HCT116 (cell line): Measurements from ENCODE around the gene WDFY2. TPM values are rescaled to one million over a fixed set of nuclear protein-coding genes. Genes with fewer than 3 reads are reported as not detected.

ENCODE experiments used
- ATAC-seq: fragments of 200-7000 bp; cut with Tn5 transposase; 2 replicates; pipeline ENCODE4 v1.9.1; 2020; ENCODE audit warnings: mild to moderate bottlenecking, moderate library complexity
- BruUV-seq: library from RNA; stranded (reverse); fragments of 400-500 nt; replicated peaks from 2 replicates; lab custom pipeline; 2021; lab: Mats Ljungman, UMichigan
- CTCF ChIA-PET: fragments of 300-600 bp; sonication (Branson Sonifier 250); formaldehyde crosslinking; loops from one replicate; lab custom pipeline; 2021; ENCODE audit warnings: antibody characterized with exemption; lab: Charles Lee
- POLR2A ChIA-PET: fragments of 300-600, 350-600 bp; sonication (Branson Sonifier 250); formaldehyde crosslinking; loops from one replicate; lab custom pipeline; 2021; ENCODE audit warnings: antibody characterized with exemption; lab: Charles Lee
- RAD21 ChIA-PET, 2 experiments: fragments of 300-600 bp; sonication (Branson Sonifier 250); formaldehyde crosslinking; loops; one replicate each; lab custom pipeline; 2023; ENCODE audit warnings: low total read pairs in 2 of 2; ENCODE audit not compliant: uncharacterized antibody in 2 of 2, unreplicated experiment in 2 of 2, low non-redundant PET in 1 of 2; lab: Charles Lee
- DNase-seq: peaks from one replicate; pipeline ENCODE4 v3.0.0-alpha.2; 2010; ENCODE audit warnings: low read depth, low spot score
- H2AFZ ChIP-seq: fragments of 200-600 bp; shearing (Covaris generic), sonication (generic); 2 replicates; pipeline ENCODE4 v1.6.1; 2017; ENCODE audit warnings: low read depth, mixed run types, mixed read lengths, antibody characterized with exemption, low read length; ENCODE audit not compliant: poor library complexity, severe bottlenecking
- H3K27ac ChIP-seq: 2 replicates; pipeline ENCODE4 v1.5.1; 2012; ENCODE audit warnings: low read depth, low read length
- H3K27me3 ChIP-seq: fragments of 200-600 bp; sonication (generic); 2 replicates; pipeline ENCODE4 v1.6.1; 2016; ENCODE audit warnings: mixed run types, low read length, mixed read lengths; ENCODE audit not compliant: insufficient read depth
- H3K36me3 ChIP-seq, 2 experiments: fragments of 200-500 bp in 1 of 2; fragments of 200-600 bp in 1 of 2; sonication (Bioruptor generic) in 1 of 2; sonication (generic) in 1 of 2; 2 replicates each; pipeline versions ENCODE4 v1.5.1 to v1.6.1; 2014 to 2016; ENCODE audit warnings: low read length in 2 of 2, inconsistent platforms in 1 of 2, mixed read lengths in 1 of 2, mixed run types in 1 of 2; ENCODE audit not compliant: insufficient read depth in 2 of 2, control insufficient read depth in 1 of 2
- H3K4me1 ChIP-seq, 2 experiments: fragments of 200-600 bp in 1 of 2; sonication (generic) in 1 of 2; 2 replicates each; pipeline versions ENCODE4 v1.5.1 to v1.6.1; 2012 to 2017; ENCODE audit warnings: low read length in 2 of 2, inconsistent platforms in 1 of 2, mild to moderate bottlenecking in 1 of 2, mixed read lengths in 1 of 2, mixed run types in 1 of 2, moderate library complexity in 1 of 2; ENCODE audit not compliant: insufficient read depth in 2 of 2, control insufficient read depth in 1 of 2
- H3K4me2 ChIP-seq: fragments of 200-600 bp; sonication (generic); 2 replicates; pipeline ENCODE4 v1.6.1; 2017; ENCODE audit warnings: mixed run types, low read length, mixed read lengths
- H3K4me3 ChIP-seq, 2 experiments: fragments of 200-600 bp in 1 of 2; sonication (generic) in 1 of 2; replicated peaks in 1 of 2; 2 replicates each; pipeline ENCODE4 v1.5.1; 2011 to 2016; ENCODE audit warnings: low read length in 2 of 2, control low read depth in 1 of 2, low read depth in 1 of 2, mild to moderate bottlenecking in 1 of 2, mixed read lengths in 1 of 2, mixed run types in 1 of 2
- H3K79me2 ChIP-seq: fragments of 200-600 bp; sonication (generic); 2 replicates; pipeline ENCODE4 v1.6.1; 2017; ENCODE audit warnings: mild to moderate bottlenecking, mixed run types, low read length, moderate library complexity, mixed read lengths; ENCODE audit not compliant: insufficient read depth
- H3K9ac ChIP-seq: fragments of 200-600 bp; sonication (generic); 2 replicates; pipeline ENCODE4 v1.6.1; 2016; ENCODE audit warnings: low read length, mixed read lengths
- H3K9me2 ChIP-seq: fragments of 200-600 bp; sonication (generic), shearing (Covaris generic); 2 replicates; pipeline ENCODE4 v1.6.1; 2017; ENCODE audit warnings: mixed run types, mild to moderate bottlenecking, moderate library complexity; ENCODE audit not compliant: insufficient read depth
- H3K9me3 ChIP-seq, 2 experiments: fragments of 200-500 bp in 1 of 2; fragments of 200-600 bp in 1 of 2; sonication (Bioruptor generic) in 1 of 2; sonication (generic) in 1 of 2; 2 replicates each; pipeline ENCODE4 v1.6.1; 2014 to 2017; ENCODE audit warnings: low read length in 2 of 2, mixed read lengths in 2 of 2, inconsistent platforms in 1 of 2, low read depth in 1 of 2, mild to moderate bottlenecking in 1 of 2, mixed run types in 1 of 2, moderate library complexity in 1 of 2; ENCODE audit not compliant: control insufficient read depth in 1 of 2, insufficient read depth in 1 of 2
- H4K20me1 ChIP-seq: fragments of 200-600 bp; sonication (generic), shearing (Covaris generic); 2 replicates; pipeline ENCODE4 v1.6.1; 2017; ENCODE audit warnings: mixed run types, mild to moderate bottlenecking, moderate library complexity; ENCODE audit not compliant: insufficient read depth
- CTCF ChIP-seq, 3 experiments: fragments of 200-600 bp in 1 of 3; sonication (generic) in 1 of 3; IDR thresholded peaks in 2 of 3; conservative IDR thresholded peaks in 1 of 3; 2 replicates each; pipeline ENCODE4 v1.5.1; 2012 to 2017; ENCODE audit warnings: low read depth in 2 of 3, low read length in 2 of 3, antibody characterized with exemption in 1 of 3, borderline replicate concordance in 1 of 3, control low read depth in 1 of 3, mild to moderate bottlenecking in 1 of 3, mixed read lengths in 1 of 3, mixed run types in 1 of 3, moderate library complexity in 1 of 3; ENCODE audit not compliant: insufficient read depth in 1 of 3
- ELF1 ChIP-seq: IDR thresholded peaks from 2 replicates; pipeline ENCODE4 v1.6.1; 2012; ENCODE audit warnings: low read depth, borderline replicate concordance
- EZH2phosphoT487 ChIP-seq: fragments of 200-600 bp; IDR thresholded peaks from 2 replicates; pipeline ENCODE4 v1.6.1; 2018; ENCODE audit warnings: antibody characterized with exemption, borderline replicate concordance
- MAX ChIP-seq: IDR thresholded peaks from 2 replicates; pipeline ENCODE4 v1.6.1; 2012
- POLR2A ChIP-seq: IDR thresholded peaks from 2 replicates; pipeline ENCODE4 v1.7.0; 2011; ENCODE audit warnings: borderline replicate concordance; ENCODE audit not compliant: insufficient read depth, insufficient read length; ENCODE audit errors: extremely low read depth
- intact Hi-C: fragments of 100-400 bp; cut with micrococcal nuclease; formaldehyde crosslinking; loops from 2 replicates; pipeline ENCODE4 v1.10.0; 2022
- total RNA-seq: library from RNA; stranded (reverse); gene quantifications from one replicate; pipeline ENCODE4 v1.2.1, GENCODE V29; 2021; ENCODE audit not compliant: unreplicated experiment

WDFY2 gene
- total RNA-seq, 1 experiment from 2014 or later, result 6.1 TPM

- BruUV-seq, result no TSS peak
- no peaks in the 10 kb centered on the region for H3K36me3 ChIP-seq
- no peaks in the 10 kb centered on the region for H3K9me2 ChIP-seq
- no peak overlapping the region for H3K27ac ChIP-seq
- CTCF ChIA-PET, result no interaction called here
- POLR2A ChIA-PET, result no interaction called here
- H2AFZ ChIP-seq, result no peak overlapping the region
- no peak for TF ChIP-seq ELF1
- no peak for TF ChIP-seq MAX
- no peak for TF ChIP-seq EZH2phosphoT487
- TF ChIP-seq CTCF (IDR thresholded peaks at IDR 0.05 in 2 of 3, conservative IDR thresholded peaks at IDR 0.05 in 1 of 3; ENCODE audit: borderline replicate concordance in 1 of 3, insufficient read depth in 1 of 3, low read depth in 2 of 3, low read length in 2 of 3), result no peak
- TF ChIP-seq POLR2A, result no peak
- no peak overlapping the region for H3K9ac ChIP-seq
- H3K4me2 ChIP-seq, result no peak overlapping the region
- peaks cover 0 to 8% of the 10 kb centered on the region in 2 experiments; a peak in 1 of 4 replicates for H3K4me1 ChIP-seq
- H3K27me3 ChIP-seq, result no peaks in the 10 kb centered on the region
- ATAC-seq (no peak), DNase-seq (no peak)
- intact Hi-C loops, result no loop called here
- no peak overlapping the region for H3K4me3 ChIP-seq
- no peaks in the 10 kb centered on the region; the same call in 1 of the 2 replicates for H3K79me2 ChIP-seq
- no peaks in the 10 kb centered on the region for H4K20me1 ChIP-seq
- RAD21 ChIA-PET, result no interaction called here
- no peaks in the 10 kb centered on the region for H3K9me3 ChIP-seq
Observed at GRCh38 chr13:51660813-51661212, 76.6 kb downstream of the WDFY2 start.
